Measurements from ENCODE around the gene FNTB.

FNTB gene

DNA sequence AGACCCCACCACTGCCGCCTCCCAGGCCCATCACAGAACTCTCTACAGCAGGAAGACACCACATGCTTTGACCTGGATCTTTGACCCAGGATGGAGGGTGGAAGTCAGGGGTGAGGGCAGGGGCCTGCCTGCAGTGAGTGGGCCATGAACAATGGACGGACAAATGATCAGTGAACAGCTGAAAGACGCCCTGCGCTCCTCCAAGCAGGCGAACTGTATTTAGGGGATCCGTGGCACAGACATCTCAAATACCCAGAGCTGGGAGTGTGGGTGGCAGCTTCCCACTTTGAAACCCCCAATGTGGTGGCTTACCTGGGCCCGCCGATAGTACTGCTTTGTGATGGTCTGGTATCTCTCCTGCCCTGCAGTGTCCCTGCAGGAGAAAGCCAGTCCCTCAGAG, 35.4 kb upstream of the FNTB start:
- Histone ChIP-seq H3K36me3 (no peaks in the 10 kb centered on the region), H3K4me3 (ENCODE audit: low read depth, low read length) (no peak overlapping the region), H3K27ac (no peak overlapping the region), H3K9me3 (ENCODE audit: severe bottlenecking) (no peaks in the 10 kb centered on the region), H3K27me3 (ENCODE audit: insufficient read depth, low read depth, severe bottlenecking) (no peaks in the 10 kb centered on the region)
- no peak for DNase-seq
- no peak for TF ChIP-seq CTCF (IDR thresholded peaks at IDR 0.05; ENCODE audit: low read depth, low read length)

- no peak overlapping the region for H3K4me3 ChIP-seq (ENCODE audit: low read depth, low read length)
- H3K9me3 ChIP-seq (ENCODE audit: severe bottlenecking), result no peaks in the 10 kb centered on the region
- DNase-seq, result no peak
- H3K27me3 ChIP-seq (ENCODE audit: insufficient read depth, low read depth, severe bottlenecking), result no peaks in the 10 kb centered on the region
- TF ChIP-seq CTCF (IDR thresholded peaks at IDR 0.05; ENCODE audit: low read depth, low read length), result no peak
- no peak overlapping the region for H3K27ac ChIP-seq
- H3K36me3 ChIP-seq, result no peaks in the 10 kb centered on the region
Measured at GRCh38 chr14:64951724-64952123, 35.0 kb upstream of the FNTB start.

GRCh38 chr14:64952598-64953309, 33.9 kb upstream of the FNTB start:
- DNase-seq, result no peak
- Histone ChIP-seq H3K4me3 (ENCODE audit: low read depth, low read length) (no peak overlapping the region), H3K36me3 (no peaks in the 10 kb centered on the region), H3K9me3 (ENCODE audit: severe bottlenecking) (no peaks in the 10 kb centered on the region), H3K27ac (no peak overlapping the region), H3K27me3 (ENCODE audit: insufficient read depth, low read depth, severe bottlenecking) (no peaks in the 10 kb centered on the region)
- peak; percentile 49 for TF ChIP-seq CTCF (IDR thresholded peaks at IDR 0.05; ENCODE audit: low read depth, low read length)

- DNase-seq, result no peak
- no peaks in the 10 kb centered on the region for H3K36me3 ChIP-seq
- no peak overlapping the region for H3K27ac ChIP-seq
- H3K9me3 ChIP-seq (ENCODE audit: severe bottlenecking), result no peaks in the 10 kb centered on the region
- H3K27me3 ChIP-seq (ENCODE audit: insufficient read depth, low read depth, severe bottlenecking), result no peaks in the 10 kb centered on the region
- TF ChIP-seq CTCF (IDR thresholded peaks at IDR 0.05; ENCODE audit: low read depth, low read length), result no peak
- H3K4me3 ChIP-seq (ENCODE audit: low read depth, low read length), result no peak overlapping the region
Measured at GRCh38 chr14:64953310-64953654, 33.4 kb upstream of the FNTB start.

- Histone ChIP-seq H3K4me3 (ENCODE audit: low read depth, low read length) (no peak overlapping the region), H3K9me3 (ENCODE audit: severe bottlenecking) (no peaks in the 10 kb centered on the region), H3K27me3 (ENCODE audit: insufficient read depth, low read depth, severe bottlenecking) (no peaks in the 10 kb centered on the region), H3K36me3 (no peaks in the 10 kb centered on the region), H3K27ac (no peak overlapping the region)
- no peak for TF ChIP-seq CTCF (IDR thresholded peaks at IDR 0.05; ENCODE audit: low read depth, low read length)
- DNase-seq, result no peak
Measured at GRCh38 chr14:64953661-64954060, 33.0 kb upstream of the FNTB start.

Measured in WERI-Rb-1 (cell line).